GM18873 (cell line): ENCODE measurements around the gene GARIN5B.

Source experiments
- ATAC-seq: cut with Tn5 transposase; IDR thresholded peaks from one replicate; pipeline ENCODE4 v1.9.1; 2021; ENCODE audit warnings: mild to moderate bottlenecking, moderate library complexity, moderate number of reproducible peaks; ENCODE audit not compliant: unreplicated experiment, low FRiP score

The GARIN5B gene

DNA sequence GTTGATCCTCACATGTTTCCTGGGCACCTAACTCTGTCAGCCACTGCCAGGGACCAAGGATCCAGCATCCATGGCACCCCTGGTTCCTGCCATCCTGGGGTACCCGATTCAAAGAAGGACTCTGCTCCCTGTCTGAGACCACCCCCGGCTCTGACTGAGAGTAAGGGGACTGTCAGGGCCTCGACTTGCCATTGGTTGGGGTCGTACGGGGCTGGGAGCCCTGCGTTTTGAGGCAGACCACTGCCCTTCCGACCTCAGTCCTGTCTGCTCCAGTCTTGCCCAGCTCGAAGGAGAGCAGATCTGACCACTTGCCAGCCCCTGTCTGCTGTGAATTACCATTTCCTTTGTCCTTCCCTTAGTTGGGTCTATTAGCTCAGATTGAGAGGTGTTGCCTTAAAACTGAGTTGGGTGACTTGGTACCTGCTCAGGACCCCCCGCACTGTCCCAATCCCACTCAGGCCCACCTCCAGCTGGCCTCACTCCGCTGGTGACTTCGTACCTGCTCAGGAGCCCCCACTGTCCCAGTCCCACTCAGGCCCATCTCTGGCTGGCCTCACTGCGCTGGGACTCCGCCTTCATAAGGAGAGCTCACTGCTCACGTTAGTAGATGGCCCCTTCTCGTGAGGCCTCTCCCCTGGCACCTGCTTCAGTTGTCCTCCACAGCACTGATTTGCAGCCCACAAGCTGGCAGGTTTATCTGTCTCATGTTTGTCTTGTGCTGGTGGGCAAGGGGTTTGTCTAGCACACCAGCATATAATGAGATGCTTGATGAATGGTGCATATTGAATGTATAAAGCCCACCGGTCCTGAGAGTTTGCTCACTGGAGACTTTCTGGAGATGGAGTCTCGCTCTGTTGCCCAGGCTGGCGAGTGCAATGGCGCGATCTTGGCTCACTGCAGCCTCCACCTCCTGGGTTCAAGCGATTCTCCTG is 26.6 kb upstream of the GARIN5B start:
- no peak for ATAC-seq

GRCh38 chr19:55387736-55388497 is 24.9 kb upstream of the GARIN5B start:
- ATAC-seq: no peak

GRCh38 chr19:55386493-55386971 is 23.5 kb upstream of the GARIN5B start:
- no peak for ATAC-seq

DNA sequence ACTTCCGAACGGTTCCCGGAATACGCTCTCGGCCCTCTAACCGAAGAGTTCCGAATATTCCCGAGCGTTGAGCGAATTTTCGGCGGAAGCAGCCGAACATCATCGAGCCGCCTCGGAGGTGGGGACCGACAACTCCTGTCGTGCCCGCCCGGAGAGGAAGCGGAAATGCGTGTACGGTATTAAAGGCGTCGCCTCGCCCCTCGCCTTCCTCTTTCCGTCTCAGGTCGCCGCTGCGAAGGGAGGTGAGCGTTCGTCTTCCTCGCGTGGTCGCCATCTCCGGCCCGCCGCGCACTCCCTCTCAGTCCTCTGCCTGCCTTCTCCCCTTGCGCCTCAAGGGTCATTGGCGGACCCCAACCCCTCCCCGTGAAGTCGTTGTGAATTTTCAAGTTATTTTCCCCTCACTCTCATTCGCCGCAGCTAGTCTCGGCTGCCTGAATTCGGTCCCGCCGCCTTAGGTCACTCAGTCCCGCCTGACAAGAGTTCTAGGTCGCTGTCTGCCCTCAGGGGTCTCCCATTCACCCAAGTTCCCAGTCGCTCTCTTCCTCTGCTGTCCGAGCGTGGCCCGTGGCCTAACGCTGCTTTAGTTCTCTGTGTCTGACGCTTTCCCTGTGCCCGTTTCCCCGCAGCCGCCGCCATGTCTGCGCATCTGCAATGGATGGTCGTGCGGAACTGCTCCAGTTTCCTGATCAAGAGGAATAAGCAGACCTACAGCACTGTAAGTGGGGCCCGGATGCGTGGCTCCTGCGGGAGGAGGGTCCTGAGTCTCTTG is 22.8 kb upstream of the GARIN5B start, which contains the start of gene RPL28:
Gene RPL28 (plus strand): TSS at position 209 of the 769 bp plus-strand sequence. CDS start 426 bp downstream, at position 635.
- peak; percentile 66 for ATAC-seq

DNA sequence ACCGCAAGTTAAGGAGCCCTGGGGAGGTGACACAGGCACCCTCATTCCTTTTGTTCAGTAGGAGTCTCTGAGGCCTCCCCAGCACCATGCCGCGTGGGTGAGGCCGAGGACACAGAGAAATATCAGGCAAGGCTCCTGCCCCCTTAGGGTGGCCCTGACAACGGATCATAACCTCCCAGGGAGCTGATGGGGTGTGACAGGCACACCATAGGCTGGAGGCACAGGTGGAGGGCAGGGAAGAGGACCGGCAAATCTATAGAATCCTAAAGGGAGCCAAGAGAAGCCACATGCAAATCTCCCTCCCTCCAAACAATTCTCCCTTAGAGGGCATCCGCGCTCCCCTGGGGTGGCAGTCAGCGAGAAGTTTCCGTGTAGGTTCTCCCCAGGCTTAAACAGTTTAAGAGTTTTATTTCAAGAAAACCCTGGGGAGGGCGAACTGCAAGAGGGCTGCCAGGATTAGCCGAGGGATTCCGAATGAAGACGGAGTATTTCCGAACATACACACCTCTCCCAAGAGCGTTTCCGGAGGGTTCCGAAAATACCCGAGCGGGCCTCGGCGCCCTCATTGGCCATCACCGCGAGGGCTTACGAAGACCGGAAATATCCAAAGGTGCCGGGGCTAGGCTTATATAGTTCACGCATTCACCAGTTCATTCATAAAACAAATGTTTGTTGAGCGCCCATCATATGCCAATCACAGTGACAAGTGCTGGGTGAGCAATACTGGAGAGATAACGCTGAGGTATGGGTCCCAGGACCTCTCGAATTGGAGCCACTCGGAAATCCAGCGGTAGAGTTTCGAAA is 22.1 kb upstream of the GARIN5B start:
- peak; percentile 52 for ATAC-seq

- no peak for ATAC-seq
Measured at GRCh38 chr19:55384131-55384919, 21.3 kb upstream of the GARIN5B start, which contains the start of gene TMEM238. TMEM238 (minus strand) TSS chr19:55384292; CDS start chr19:55384259, 33 bp downstream.

- ATAC-seq: no peak
Measured at GRCh38 chr19:55383279-55384130, 20.4 kb upstream of the GARIN5B start.

DNA sequence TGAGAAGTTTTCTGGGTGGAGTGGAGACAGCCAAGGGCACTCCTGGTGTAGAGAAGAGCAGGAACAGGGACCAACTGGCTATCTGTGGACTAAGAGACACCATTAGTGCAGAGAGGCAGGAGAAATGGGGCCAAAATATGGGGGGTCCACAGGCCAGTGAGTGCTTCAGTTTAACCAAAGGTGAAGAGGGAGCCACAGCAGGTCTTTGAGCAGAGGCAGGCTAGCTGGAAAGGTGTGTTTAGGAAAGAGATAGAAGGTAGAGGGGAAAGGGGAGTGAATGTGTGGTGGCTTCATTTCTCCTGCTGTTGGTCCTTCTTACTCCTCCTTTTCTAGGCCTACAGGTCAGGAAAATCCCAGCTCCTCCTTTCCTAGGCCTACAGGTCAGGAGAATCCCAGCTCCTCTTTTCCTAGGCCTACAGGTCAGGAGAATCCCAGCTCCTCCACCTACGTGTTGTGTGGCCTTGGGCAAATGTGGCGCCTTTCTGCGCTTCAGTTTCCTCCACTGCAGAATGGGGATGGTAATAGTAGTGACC is 19.5 kb upstream of the GARIN5B start:
- no peak for ATAC-seq

DNA sequence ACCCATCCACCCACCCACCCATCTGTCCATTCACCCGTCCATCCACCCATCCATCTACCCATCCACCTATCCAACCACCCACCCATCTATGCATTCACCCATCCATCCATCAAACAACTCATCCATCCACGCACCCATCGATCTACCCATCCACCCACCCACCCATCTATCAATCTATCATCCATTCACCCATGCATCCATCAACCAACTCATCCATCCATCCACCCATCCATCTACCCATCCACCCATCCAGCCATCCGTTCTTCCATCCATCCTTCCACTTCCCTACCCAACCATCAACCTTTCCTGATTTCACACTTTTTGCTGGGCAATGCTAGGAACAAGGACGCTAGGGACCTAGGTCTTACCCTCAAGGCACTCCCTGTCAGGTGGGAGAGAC is 19.0 kb upstream of the GARIN5B start:
- no peak for ATAC-seq

- ATAC-seq: no peak
Measured at GRCh38 chr19:55379174-55379573, 16.1 kb upstream of the GARIN5B start.

DNA sequence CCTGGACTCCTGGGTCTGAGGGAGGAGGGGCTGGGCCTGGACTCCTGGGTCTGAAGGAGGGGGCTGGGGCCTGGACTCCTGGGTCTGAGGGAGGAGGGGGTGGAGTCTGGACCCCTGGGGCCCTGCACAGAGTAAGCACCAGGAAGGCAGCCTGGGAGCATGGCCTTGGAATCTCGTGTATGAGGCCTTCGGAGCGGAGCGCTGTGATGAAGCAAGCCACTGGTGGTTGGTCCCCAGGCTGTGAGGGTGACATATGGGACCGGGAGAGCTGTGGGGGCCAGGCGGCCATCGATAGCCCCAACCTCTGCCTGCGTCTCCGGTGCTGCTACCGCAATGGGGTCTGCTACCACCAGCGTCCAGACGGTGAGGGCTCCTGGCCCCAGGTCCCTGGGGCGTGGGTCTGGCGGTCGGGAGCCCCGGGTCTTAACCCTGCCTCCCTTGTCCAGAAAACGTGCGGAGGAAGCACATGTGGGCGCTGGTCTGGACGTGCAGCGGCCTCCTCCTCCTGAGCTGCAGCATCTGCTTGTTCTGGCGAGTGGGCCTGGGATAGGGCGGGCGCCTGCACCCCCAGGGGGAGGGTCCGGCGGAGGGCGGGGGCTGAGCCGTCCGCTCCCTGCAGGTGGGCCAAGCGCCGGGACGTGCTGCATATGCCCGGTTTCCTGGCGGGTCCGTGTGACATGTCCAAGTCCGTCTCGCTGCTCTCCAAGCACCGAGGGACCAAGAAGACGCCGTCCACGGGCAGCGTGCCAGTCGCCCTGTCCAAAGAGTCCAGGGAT is 14.5 kb upstream of the GARIN5B start:
- ATAC-seq: no peak

- no peak for ATAC-seq
Measured at GRCh38 chr19:55376241-55376933, 13.3 kb upstream of the GARIN5B start, which contains the start of gene TMEM190. TMEM190 (plus strand) TSS chr19:55376826; CDS start chr19:55376854, 28 bp downstream.

- no peak for ATAC-seq
Measured at GRCh38 chr19:55373993-55374757, 11.1 kb upstream of the GARIN5B start.

DNA sequence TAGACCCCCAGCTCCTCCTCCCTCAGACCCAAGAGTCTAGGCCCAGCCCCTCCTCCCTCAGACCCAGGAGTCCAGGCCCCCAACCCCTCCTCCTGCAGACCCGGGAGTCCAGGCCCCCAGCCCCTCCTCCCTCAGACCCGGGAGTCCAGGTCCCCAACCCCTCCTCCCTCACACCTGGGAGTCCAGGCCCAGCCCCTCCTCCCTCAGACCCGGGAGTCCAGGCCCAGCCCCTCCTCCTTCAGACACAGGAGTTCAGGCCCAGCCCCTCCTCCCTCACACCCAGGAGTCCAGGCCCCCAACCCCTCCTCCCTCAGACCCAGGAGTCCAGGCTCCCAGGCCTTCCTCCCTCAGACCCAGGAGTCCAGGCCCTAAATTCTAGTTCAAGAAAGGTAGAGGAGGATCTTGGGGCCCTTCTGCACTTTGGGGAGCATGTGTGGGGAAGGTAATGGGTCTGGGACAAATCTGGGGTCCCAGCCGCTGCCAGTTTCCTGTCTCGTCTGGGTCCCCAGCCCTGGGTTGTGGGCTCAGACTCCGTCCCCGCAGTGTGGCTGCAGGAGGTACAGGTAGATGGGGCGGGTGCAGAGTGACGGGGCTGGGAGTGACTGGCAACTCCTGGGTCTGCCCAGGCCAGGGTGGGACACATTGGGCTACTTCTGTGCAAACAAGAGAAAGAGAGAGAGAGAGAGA is 10.4 kb upstream of the GARIN5B start:
- ATAC-seq: no peak
